AG09319 (cell line): ENCODE results near the gene SPTLC1.
"Not testable (repeated sequence)": the region's sequence is repeated elsewhere in the genome, so short reads cannot be mapped to it uniquely, and the experiment has no call there.

Experiments
- DNase-seq: peaks from one replicate; pipeline ENCODE4 v3.0.0-alpha.2; 2010; ENCODE audit warnings: low read depth; ENCODE audit errors: extremely low read depth
- CTCF ChIP-seq: IDR thresholded peaks from 2 replicates; pipeline ENCODE4 v1.5.1; 2011; ENCODE audit warnings: low read depth, mild to moderate bottlenecking, inconsistent platforms, low read length, moderate library complexity

SPTLC1 gene

GRCh38 chr9:92136184-92136858 lies 21.1 kb upstream of the SPTLC1 start:
- TF ChIP-seq CTCF, result no peak
- DNase-seq, result no peak

GRCh38 chr9:92135576-92135975 lies 20.4 kb upstream of the SPTLC1 start:
- no peak for TF ChIP-seq CTCF
- no peak for DNase-seq

- peak; percentile 97 for TF ChIP-seq CTCF
- DNase-seq, result no peak
Measured at GRCh38 chr9:92133949-92134604, 18.9 kb upstream of the SPTLC1 start.

- not testable (repeated sequence) for DNase-seq
Measured at GRCh38 chr9:92132913-92133312, 17.7 kb upstream of the SPTLC1 start.

GRCh38 chr9:92132501-92132900 lies 17.3 kb upstream of the SPTLC1 start:
- no peak for TF ChIP-seq CTCF
- no peak for DNase-seq

GRCh38 chr9:92122800-92123199 lies 7.6 kb upstream of the SPTLC1 start:
- no peak for DNase-seq
- no peak for TF ChIP-seq CTCF

- no peak for DNase-seq
- TF ChIP-seq CTCF, result no peak
Measured at GRCh38 chr9:92122061-92122460, 6.8 kb upstream of the SPTLC1 start.

GRCh38 chr9:92121265-92121664 lies 6.1 kb upstream of the SPTLC1 start:
- no peak for DNase-seq
- TF ChIP-seq CTCF, result no peak
